MM.1S (cell line): Measurements from ENCODE around the gene STMP1.

Source experiments
- DNase-seq: peaks from one replicate; pipeline ENCODE4 v3.0.0-alpha.2; 2015
- H2AFZ ChIP-seq: fragments of 300-600 bp; sonication (generic); 2 replicates; pipeline ENCODE4 v1.6.0; 2016; ENCODE audit warnings: antibody characterized with exemption, low read length
- H3F3A ChIP-seq: fragments of 300-600 bp; sonication (generic); 2 replicates; pipeline ENCODE4 v1.6.1; 2016; ENCODE audit warnings: mild to moderate bottlenecking, antibody characterized with exemption, low read length, moderate library complexity, mixed read lengths; ENCODE audit not compliant: insufficient read depth
- H3K27ac ChIP-seq: fragments of 300-600 bp; sonication (generic); 2 replicates; pipeline ENCODE4 v1.5.1; 2016; ENCODE audit warnings: mild to moderate bottlenecking, low read length
- H3K27me3 ChIP-seq: fragments of 300-600 bp; sonication (generic); replicated peaks from 2 replicates; pipeline ENCODE4 v1.6.0; 2016; ENCODE audit warnings: low read length; ENCODE audit not compliant: insufficient read depth
- H3K36me3 ChIP-seq: fragments of 300-600 bp; sonication (generic); replicated peaks from 2 replicates; pipeline ENCODE4 v1.6.1; 2016; ENCODE audit warnings: mild to moderate bottlenecking, low read length, mixed read lengths; ENCODE audit not compliant: insufficient read depth
- H3K4me1 ChIP-seq: fragments of 300-600 bp; sonication (generic); 2 replicates; pipeline ENCODE4 v1.6.1; 2016; ENCODE audit warnings: low read length, mixed read lengths
- H3K4me2 ChIP-seq: fragments of 300-600 bp; sonication (generic); 2 replicates; pipeline ENCODE4 v1.6.0; 2016; ENCODE audit warnings: low read depth, low read length
- H3K4me3 ChIP-seq: fragments of 300-600 bp; sonication (generic); 2 replicates; pipeline ENCODE4 v1.5.1; 2016; ENCODE audit warnings: low read length, mixed read lengths
- H3K79me2 ChIP-seq: fragments of 300-600 bp; sonication (generic); 2 replicates; pipeline ENCODE4 v1.6.1; 2016; ENCODE audit warnings: mixed run types, low read length, mixed read lengths
- H3K9ac ChIP-seq: fragments of 300-600 bp; sonication (generic); 2 replicates; pipeline ENCODE4 v1.6.1; 2016; ENCODE audit warnings: low read length, mixed read lengths
- H3K9me2 ChIP-seq: fragments of 300-600 bp; sonication (generic); replicated peaks from 2 replicates; pipeline ENCODE4 v1.6.1; 2016; ENCODE audit warnings: mild to moderate bottlenecking, low read length, mixed read lengths; ENCODE audit not compliant: insufficient read depth
- H3K9me3 ChIP-seq: fragments of 300-600 bp; sonication (generic); replicated peaks from 2 replicates; pipeline ENCODE4 v1.6.1; 2016; ENCODE audit warnings: mild to moderate bottlenecking, low read length, mixed read lengths; ENCODE audit not compliant: insufficient read depth
- H4K20me1 ChIP-seq: fragments of 300-600 bp; sonication (generic); 2 replicates; pipeline ENCODE4 v1.6.1; 2016; ENCODE audit warnings: mild to moderate bottlenecking, low read length, moderate library complexity, mixed read lengths; ENCODE audit not compliant: insufficient read depth
- EZH2 ChIP-seq: fragments of 300-600 bp; sonication (generic); optimal IDR thresholded peaks from 2 replicates; pipeline ENCODE3; 2017; ENCODE audit warnings: low read depth, mild to moderate bottlenecking, antibody characterized with exemption, low read length, mixed read lengths
- EZH2phosphoT487 ChIP-seq: fragments of 300-600 bp; sonication (generic); IDR thresholded peaks from 2 replicates; pipeline ENCODE4 v1.6.1; 2018; ENCODE audit warnings: antibody characterized with exemption, low read length
- TF ChIP-seq, protein P1 (sequence below): fragments of 300-600 bp; sonication (generic); IDR thresholded peaks from 2 replicates; pipeline ENCODE4 v1.5.1; 2016; ENCODE audit warnings: antibody characterized with exemption, low read length, mixed read lengths

The STMP1 gene

DNA sequence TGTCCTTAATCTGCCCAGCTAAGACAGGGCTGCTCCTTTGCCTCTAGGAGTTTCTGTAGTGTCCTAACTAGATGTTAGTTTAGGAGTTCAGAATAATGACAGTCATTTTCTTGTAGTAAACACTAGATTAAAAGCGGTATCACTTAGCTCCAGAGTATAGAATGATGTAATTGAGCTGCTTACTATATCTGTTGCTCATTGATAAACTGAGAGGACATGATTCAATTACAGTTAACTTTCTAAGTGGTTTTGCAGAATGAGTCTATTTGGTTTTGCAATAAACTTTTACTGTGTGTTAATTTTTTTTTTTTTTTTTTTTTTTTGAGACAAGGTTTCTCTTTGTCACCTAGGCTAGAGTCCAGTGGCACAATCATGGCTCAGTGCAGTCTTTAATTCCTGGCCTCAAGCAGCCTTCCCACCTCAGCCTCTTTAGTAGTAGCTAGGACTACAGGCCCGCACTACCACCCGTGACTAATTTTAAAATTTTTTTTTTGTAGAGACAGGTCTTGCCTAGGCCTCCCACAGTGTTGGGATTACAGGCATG is 1.8 kb downstream of the STMP1 start:
- Histone ChIP-seq H3K79me2 (peaks cover 56% of the 10 kb centered on the region), H3K9me2 (no peaks in the 10 kb centered on the region), H3F3A (peaks cover 8% of the 10 kb centered on the region), H3K4me1 (0 out of 2 replicates have a peak, but pooled peaks cover 7% of the 10 kb centered on the region), H4K20me1 (no peaks in the 10 kb centered on the region), H3K4me2 (no peak overlapping the region), H3K27ac (no peak overlapping the region), H3K9ac (no peak overlapping the region), H3K4me3 (no peak overlapping the region), H2AFZ (no peak overlapping the region), H3K36me3 (no peaks in the 10 kb centered on the region), H3K27me3 (no peaks in the 10 kb centered on the region), H3K9me3 (no peaks in the 10 kb centered on the region)
- DNase-seq: no peak
- TF ChIP-seq, protein P1, sequence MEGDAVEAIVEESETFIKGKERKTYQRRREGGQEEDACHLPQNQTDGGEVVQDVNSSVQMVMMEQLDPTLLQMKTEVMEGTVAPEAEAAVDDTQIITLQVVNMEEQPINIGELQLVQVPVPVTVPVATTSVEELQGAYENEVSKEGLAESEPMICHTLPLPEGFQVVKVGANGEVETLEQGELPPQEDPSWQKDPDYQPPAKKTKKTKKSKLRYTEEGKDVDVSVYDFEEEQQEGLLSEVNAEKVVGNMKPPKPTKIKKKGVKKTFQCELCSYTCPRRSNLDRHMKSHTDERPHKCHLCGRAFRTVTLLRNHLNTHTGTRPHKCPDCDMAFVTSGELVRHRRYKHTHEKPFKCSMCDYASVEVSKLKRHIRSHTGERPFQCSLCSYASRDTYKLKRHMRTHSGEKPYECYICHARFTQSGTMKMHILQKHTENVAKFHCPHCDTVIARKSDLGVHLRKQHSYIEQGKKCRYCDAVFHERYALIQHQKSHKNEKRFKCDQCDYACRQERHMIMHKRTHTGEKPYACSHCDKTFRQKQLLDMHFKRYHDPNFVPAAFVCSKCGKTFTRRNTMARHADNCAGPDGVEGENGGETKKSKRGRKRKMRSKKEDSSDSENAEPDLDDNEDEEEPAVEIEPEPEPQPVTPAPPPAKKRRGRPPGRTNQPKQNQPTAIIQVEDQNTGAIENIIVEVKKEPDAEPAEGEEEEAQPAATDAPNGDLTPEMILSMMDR: no peak
- TF ChIP-seq EZH2phosphoT487: no peak
- no peak for TF ChIP-seq EZH2

DNA sequence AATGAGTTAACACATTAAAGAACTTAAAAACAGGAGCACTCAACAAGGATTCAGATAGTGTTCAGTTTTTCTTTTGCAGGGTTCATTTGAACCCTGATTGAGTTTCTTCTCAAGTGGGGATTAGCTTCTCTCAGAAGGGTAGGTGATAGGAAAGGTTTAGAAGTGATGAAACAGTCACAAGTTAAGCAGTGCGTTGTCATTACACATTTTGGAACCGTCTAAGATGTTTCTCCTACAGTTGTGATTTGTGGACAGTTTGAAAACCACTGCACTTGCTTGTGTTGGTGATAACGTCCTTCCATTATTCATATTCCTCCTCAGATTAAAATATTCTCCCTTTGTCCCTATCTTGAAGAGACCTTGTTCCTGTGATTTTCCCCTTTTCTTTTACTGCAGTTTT is 2.7 kb downstream of the STMP1 start:
- H3K79me2 ChIP-seq: peaks cover 61% of the 10 kb centered on the region
- DNase-seq: no peak
- H3K4me3 ChIP-seq: no peak overlapping the region
- H3K9me2 ChIP-seq: no peaks in the 10 kb centered on the region
- H3K4me1 ChIP-seq: 0 out of 2 replicates have a peak, but pooled peaks cover 7% of the 10 kb centered on the region
- peaks cover 8% of the 10 kb centered on the region for H3F3A ChIP-seq
- H3K4me2 ChIP-seq: no peak overlapping the region
- H3K27me3 ChIP-seq: no peaks in the 10 kb centered on the region
- H2AFZ ChIP-seq: no peak overlapping the region
- no peaks in the 10 kb centered on the region for H4K20me1 ChIP-seq
- no peak for TF ChIP-seq EZH2
- TF ChIP-seq, protein P1: no peak
- TF ChIP-seq EZH2phosphoT487: no peak
- no peaks in the 10 kb centered on the region for H3K36me3 ChIP-seq
- H3K9ac ChIP-seq: no peak overlapping the region
- no peak overlapping the region for H3K27ac ChIP-seq
- H3K9me3 ChIP-seq: no peaks in the 10 kb centered on the region

DNA sequence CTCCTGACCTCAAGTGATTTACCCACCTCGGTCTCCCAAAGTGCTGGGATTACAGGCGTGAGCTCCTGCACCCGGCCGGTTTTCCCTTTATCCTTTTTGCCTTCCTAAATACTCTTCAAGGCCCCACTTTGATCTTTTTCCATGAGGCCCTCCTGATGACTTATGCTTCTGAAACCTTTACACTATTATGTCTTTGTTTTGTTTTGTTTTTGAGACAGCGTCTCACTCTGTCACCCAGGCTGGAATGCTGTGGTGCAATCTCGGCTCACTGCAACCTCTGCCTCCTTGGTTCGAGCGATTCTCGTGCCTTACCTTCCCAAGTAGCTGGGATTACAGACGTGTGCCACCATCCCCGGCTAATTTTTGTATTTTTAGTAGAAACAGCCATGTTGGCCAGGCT is 3.8 kb downstream of the STMP1 start:
- DNase-seq: no peak
- TF ChIP-seq EZH2: no peak
- TF ChIP-seq, protein P1: no peak
- TF ChIP-seq EZH2phosphoT487: no peak
- H3K9me2 ChIP-seq: no peaks in the 10 kb centered on the region
- H3K36me3 ChIP-seq: no peaks in the 10 kb centered on the region
- peaks cover 72% of the 10 kb centered on the region for H3K79me2 ChIP-seq
- no peak overlapping the region for H3K4me2 ChIP-seq
- H3K27ac ChIP-seq: no peak overlapping the region
- H3K9me3 ChIP-seq: no peaks in the 10 kb centered on the region
- H3K9ac ChIP-seq: no peak overlapping the region
- peaks cover 6% of the 10 kb centered on the region for H3F3A ChIP-seq
- 0 out of 2 replicates have a peak, but pooled peaks cover 4% of the 10 kb centered on the region for H4K20me1 ChIP-seq
- H3K4me3 ChIP-seq: no peak overlapping the region
- H2AFZ ChIP-seq: no peak overlapping the region
- H3K27me3 ChIP-seq: no peaks in the 10 kb centered on the region
- 0 out of 2 replicates have a peak, but pooled peaks cover 7% of the 10 kb centered on the region for H3K4me1 ChIP-seq
